Keratinocyte (primary cell): Measurements from ENCODE around the gene STK33.

ENCODE experiments used
- EZH2 ChIP-seq: IDR thresholded peaks from one replicate; pipeline ENCODE4 v1.6.1; 2012; ENCODE audit warnings: inconsistent platforms, mild to moderate bottlenecking, low read length, moderate library complexity
- TF ChIP-seq, protein P1 (sequence below), 3 experiments: IDR thresholded peaks in 1 of 3; conservative IDR thresholded peaks in 1 of 3; optimal IDR thresholded peaks in 1 of 3; 2 replicates in 2 of 3; 3 replicates in 1 of 3; pipeline versions ENCODE3 to v1.5.1; 2011; ENCODE audit warnings: low read length in 3 of 3, mild to moderate bottlenecking in 3 of 3, moderate library complexity in 2 of 3, control low read depth in 1 of 3, inconsistent platforms in 1 of 3; ENCODE audit not compliant: insufficient read depth in 2 of 3; ENCODE audit errors: extremely low read depth in 1 of 3

DNA sequence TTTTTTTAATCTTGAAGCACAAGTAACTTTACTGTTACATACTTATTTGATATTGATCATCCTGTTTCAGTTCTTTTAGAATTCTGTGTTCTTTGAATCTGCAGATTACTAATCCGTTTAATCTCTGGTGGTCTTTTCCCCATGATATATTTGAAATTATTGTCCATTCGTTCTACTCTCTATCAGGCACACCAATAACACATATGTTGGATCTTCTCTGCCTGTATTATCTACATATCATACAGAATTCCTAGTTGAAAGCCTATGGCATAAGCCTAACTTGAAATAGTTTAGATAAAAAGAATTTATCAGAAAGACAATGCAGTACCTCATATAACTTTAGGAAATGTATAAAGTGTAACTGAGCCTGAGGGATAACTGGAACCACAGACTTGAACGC, 32.6 kb downstream of the STK33 start:
- no peak for TF ChIP-seq EZH2
- TF ChIP-seq, protein P1, sequence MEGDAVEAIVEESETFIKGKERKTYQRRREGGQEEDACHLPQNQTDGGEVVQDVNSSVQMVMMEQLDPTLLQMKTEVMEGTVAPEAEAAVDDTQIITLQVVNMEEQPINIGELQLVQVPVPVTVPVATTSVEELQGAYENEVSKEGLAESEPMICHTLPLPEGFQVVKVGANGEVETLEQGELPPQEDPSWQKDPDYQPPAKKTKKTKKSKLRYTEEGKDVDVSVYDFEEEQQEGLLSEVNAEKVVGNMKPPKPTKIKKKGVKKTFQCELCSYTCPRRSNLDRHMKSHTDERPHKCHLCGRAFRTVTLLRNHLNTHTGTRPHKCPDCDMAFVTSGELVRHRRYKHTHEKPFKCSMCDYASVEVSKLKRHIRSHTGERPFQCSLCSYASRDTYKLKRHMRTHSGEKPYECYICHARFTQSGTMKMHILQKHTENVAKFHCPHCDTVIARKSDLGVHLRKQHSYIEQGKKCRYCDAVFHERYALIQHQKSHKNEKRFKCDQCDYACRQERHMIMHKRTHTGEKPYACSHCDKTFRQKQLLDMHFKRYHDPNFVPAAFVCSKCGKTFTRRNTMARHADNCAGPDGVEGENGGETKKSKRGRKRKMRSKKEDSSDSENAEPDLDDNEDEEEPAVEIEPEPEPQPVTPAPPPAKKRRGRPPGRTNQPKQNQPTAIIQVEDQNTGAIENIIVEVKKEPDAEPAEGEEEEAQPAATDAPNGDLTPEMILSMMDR (optimal IDR thresholded peaks at IDR 0.05 in 1 of 3, IDR thresholded peaks at IDR 0.05 in 1 of 3, conservative IDR thresholded peaks at IDR 0.05 in 1 of 3; ENCODE audit: extremely low read depth in 1 of 3, insufficient read depth in 2 of 3, low read length in 3 of 3): no peak
